ENCODE data around the gene ZNF644. TPM values are rescaled to one million over a fixed set of nuclear protein-coding genes. Genes with fewer than 3 reads are reported as not detected.

The ZNF644 gene
- total RNA-seq, 1 experiment from 2014 or later, result 55.9 TPM

DNA sequence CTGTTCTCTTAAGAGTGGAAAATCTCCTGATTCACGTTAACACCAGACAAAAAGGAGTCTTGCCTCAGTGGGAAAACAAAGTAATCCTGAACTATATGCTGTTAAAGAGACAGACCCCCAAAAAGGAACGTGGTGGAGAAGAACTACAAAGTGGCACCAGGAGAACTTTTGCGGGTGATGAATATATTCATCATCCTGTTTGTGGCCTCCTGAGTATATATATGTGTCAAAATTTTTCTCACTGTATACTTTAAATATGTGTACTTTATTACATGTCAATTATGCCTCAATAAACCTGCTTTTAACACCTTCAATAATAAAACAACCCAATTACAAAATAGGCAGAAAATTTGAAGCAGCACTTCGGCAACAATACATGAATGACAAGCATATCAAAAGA lies 31.1 kb downstream of the ZNF644 start:
- peaks cover 100% of the 10 kb centered on the region for H3K79me2 ChIP-seq (ENCODE audit: insufficient read depth, low read length)
- H3K4me1 ChIP-seq (ENCODE audit: control insufficient read depth in 1 of 2, insufficient read depth in 2 of 2, low read length in 2 of 2), result no peaks in the 10 kb centered on the region
- intact Hi-C loops (cut with micrococcal nuclease), result no loop called here
- TF ChIP-seq, protein P1, sequence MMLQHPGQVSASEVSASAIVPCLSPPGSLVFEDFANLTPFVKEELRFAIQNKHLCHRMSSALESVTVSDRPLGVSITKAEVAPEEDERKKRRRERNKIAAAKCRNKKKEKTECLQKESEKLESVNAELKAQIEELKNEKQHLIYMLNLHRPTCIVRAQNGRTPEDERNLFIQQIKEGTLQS (IDR thresholded peaks at IDR 0.05), result no peak
- TF ChIP-seq POLR2AphosphoS5 (IDR thresholded peaks at IDR 0.05; ENCODE audit: low read depth, low read length) (no peak), RAD21 (IDR thresholded peaks at IDR 0.05; ENCODE audit: low read depth) (no peak), EGR1 (IDR thresholded peaks at IDR 0.05; ENCODE audit: low read depth) (no peak), SRF (IDR thresholded peaks at IDR 0.05; ENCODE audit: low read depth) (no peak), FOSL1 (IDR thresholded peaks at IDR 0.05; ENCODE audit: low read depth) (no peak), SIN3A (IDR thresholded peaks at IDR 0.05; ENCODE audit: low read depth) (no peak), JUND (IDR thresholded peaks at IDR 0.05) (no peak), POLR2A (IDR thresholded peaks at IDR 0.05; ENCODE audit: borderline replicate concordance, extremely low read depth, insufficient read depth, insufficient read length) (no peak), SP1 (IDR thresholded peaks at IDR 0.05; ENCODE audit: low read depth) (no peak), ZFX (IDR thresholded peaks at IDR 0.05) (no peak), EZH2 (IDR thresholded peaks at IDR 0.05) (no peak)
- TF ChIP-seq, protein P2, sequence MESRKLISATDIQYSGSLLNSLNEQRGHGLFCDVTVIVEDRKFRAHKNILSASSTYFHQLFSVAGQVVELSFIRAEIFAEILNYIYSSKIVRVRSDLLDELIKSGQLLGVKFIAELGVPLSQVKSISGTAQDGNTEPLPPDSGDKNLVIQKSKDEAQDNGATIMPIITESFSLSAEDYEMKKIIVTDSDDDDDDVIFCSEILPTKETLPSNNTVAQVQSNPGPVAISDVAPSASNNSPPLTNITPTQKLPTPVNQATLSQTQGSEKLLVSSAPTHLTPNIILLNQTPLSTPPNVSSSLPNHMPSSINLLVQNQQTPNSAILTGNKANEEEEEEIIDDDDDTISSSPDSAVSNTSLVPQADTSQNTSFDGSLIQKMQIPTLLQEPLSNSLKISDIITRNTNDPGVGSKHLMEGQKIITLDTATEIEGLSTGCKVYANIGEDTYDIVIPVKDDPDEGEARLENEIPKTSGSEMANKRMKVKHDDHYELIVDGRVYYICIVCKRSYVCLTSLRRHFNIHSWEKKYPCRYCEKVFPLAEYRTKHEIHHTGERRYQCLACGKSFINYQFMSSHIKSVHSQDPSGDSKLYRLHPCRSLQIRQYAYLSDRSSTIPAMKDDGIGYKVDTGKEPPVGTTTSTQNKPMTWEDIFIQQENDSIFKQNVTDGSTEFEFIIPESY (IDR thresholded peaks at IDR 0.05; ENCODE audit: extremely low read depth, insufficient replicate concordance, low read length), result no peak
- TF ChIP-seq, protein P3, sequence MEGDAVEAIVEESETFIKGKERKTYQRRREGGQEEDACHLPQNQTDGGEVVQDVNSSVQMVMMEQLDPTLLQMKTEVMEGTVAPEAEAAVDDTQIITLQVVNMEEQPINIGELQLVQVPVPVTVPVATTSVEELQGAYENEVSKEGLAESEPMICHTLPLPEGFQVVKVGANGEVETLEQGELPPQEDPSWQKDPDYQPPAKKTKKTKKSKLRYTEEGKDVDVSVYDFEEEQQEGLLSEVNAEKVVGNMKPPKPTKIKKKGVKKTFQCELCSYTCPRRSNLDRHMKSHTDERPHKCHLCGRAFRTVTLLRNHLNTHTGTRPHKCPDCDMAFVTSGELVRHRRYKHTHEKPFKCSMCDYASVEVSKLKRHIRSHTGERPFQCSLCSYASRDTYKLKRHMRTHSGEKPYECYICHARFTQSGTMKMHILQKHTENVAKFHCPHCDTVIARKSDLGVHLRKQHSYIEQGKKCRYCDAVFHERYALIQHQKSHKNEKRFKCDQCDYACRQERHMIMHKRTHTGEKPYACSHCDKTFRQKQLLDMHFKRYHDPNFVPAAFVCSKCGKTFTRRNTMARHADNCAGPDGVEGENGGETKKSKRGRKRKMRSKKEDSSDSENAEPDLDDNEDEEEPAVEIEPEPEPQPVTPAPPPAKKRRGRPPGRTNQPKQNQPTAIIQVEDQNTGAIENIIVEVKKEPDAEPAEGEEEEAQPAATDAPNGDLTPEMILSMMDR (IDR thresholded peaks at IDR 0.05 in 2 of 3, conservative IDR thresholded peaks at IDR 0.05 in 1 of 3; ENCODE audit: borderline replicate concordance in 1 of 3, insufficient read depth in 1 of 3, low read depth in 2 of 3, low read length in 2 of 3), result no peak
- H3K9me2 ChIP-seq (ENCODE audit: insufficient read depth), result no peaks in the 10 kb centered on the region
- H3K36me3 ChIP-seq (ENCODE audit: control insufficient read depth in 1 of 2, insufficient read depth in 2 of 2, low read length in 2 of 2), result no peaks in the 10 kb centered on the region
- H3K4me3 ChIP-seq (replicated peaks in 1 of 2; ENCODE audit: low read depth in 1 of 2, low read length in 2 of 2), result no peak overlapping the region
- no TSS peak for BruUV-seq (replicated peaks)
- no peak overlapping the region for H2AFZ ChIP-seq (ENCODE audit: low read depth, low read length, poor library complexity, severe bottlenecking)
- H4K20me1 ChIP-seq (ENCODE audit: insufficient read depth), result peaks cover 53% of the 10 kb centered on the region
- DNase-seq (ENCODE audit: low read depth, low spot score) (no peak), ATAC-seq (no peak)
- no peak overlapping the region for H3K4me2 ChIP-seq (ENCODE audit: low read length)
- CTCF ChIA-PET, result no interaction called here
- H3K27me3 ChIP-seq (ENCODE audit: insufficient read depth, low read length), result no peaks in the 10 kb centered on the region
- H3K9ac ChIP-seq (ENCODE audit: low read length), result no peak overlapping the region
- RAD21 ChIA-PET (ENCODE audit: low non-redundant PET in 1 of 2, low total read pairs in 2 of 2, uncharacterized antibody in 2 of 2, unreplicated experiment in 2 of 2), result no interaction called here
- H3K27ac ChIP-seq (ENCODE audit: low read depth, low read length), result no peak overlapping the region
- POLR2A ChIA-PET, result no interaction called here
- no peaks in the 10 kb centered on the region for H3K9me3 ChIP-seq (ENCODE audit: control insufficient read depth in 1 of 2, insufficient read depth in 1 of 2, low read depth in 1 of 2, low read length in 2 of 2)
